Activated naive CD8-positive, alpha-beta T cell treated with anti-CD3 and anti-CD28 coated beads for 36 hours (primary cell): ENCODE results near the gene OR56B1. TPM values are rescaled to one million over a fixed set of nuclear protein-coding genes. Genes with fewer than 3 reads are reported as not detected.
A peak's percentile ranks its signal among the peaks of the same experiment; 100 is the strongest.
"Not testable (repeated sequence)": the region's sequence is repeated elsewhere in the genome, so short reads cannot be mapped to it uniquely, and the experiment has no call there.

Experiments
- DNase-seq: peaks from one replicate; pipeline ENCODE4 v3.0.0; 2021
- H3K27ac Mint-ChIP-seq: one replicate; pipeline ENCODE4 v1.8.0; 2022; ENCODE audit warnings: mild to moderate bottlenecking, moderate library complexity, mixed read lengths
- H3K27me3 Mint-ChIP-seq: one replicate; pipeline ENCODE4 v1.8.0; 2022; ENCODE audit warnings: mild to moderate bottlenecking, mixed read lengths
- H3K36me3 Mint-ChIP-seq: one replicate; pipeline ENCODE4 v1.8.0; 2021; ENCODE audit warnings: mild to moderate bottlenecking, mixed read lengths
- H3K4me1 Mint-ChIP-seq: one replicate; pipeline ENCODE4 v1.8.0; 2021; ENCODE audit warnings: mixed read lengths
- H3K4me3 Mint-ChIP-seq: one replicate; pipeline ENCODE4 v1.8.0; 2022; ENCODE audit warnings: mild to moderate bottlenecking, moderate library complexity, mixed read lengths
- H3K9me3 Mint-ChIP-seq: one replicate; pipeline ENCODE4 v1.8.0; 2022; ENCODE audit warnings: mixed read lengths
- total RNA-seq, 2 experiments: library from RNA; stranded (reverse); gene quantifications; one replicate each; pipeline ENCODE4 v1.2.3, GENCODE V29; 2021

Gene OR56B1
- total RNA-seq, 2 experiments from 2014 or later: 0.10 to 0.16 TPM

DNA sequence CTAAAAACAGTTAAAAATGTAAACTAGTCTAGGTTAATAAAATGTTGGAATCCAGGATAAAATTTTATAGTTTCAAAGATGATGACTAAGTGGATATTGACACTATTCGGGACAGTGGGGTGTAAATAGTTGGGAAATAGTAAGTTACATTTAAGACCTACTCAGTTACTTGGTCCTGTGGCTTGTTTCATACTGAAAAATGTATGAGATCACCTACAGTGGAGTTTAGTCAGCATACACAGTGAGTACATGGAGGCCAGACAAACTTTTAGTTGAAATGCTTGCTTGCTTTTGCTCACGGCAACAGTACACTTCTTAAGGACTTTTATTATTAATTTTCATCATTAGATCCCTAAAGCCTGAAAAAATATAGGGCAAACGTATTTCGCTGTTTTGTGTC lies 30.6 kb upstream of the OR56B1 start:
- Mint-ChIP-seq H3K9me3 (no peaks in the 10 kb centered on the region), H3K4me1 (peaks cover 29% of the 10 kb centered on the region), H3K36me3 (peaks cover 52% of the 10 kb centered on the region), H3K27ac (peak overlapping the region; percentile 42), H3K27me3 (no peaks in the 10 kb centered on the region), H3K4me3 (no peak overlapping the region)
- DNase-seq: no peak

DNA sequence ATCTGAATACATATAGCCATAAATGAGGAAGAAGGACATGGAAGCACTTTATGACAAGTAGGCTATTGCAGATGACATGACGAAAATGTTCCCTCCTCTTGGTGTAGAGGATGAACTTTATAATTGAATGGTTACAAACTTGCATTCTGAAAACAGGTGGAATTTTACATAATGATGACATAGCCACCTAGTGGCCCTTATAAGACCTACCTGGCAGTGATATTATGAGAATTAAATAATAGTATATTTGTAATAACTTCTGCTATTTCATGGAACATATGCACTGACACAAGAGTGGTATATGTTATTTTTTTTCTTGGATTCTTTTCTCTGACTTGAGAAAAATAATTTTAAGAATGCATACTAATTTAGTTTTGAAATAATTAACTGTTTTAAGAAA lies 23.7 kb upstream of the OR56B1 start:
- Mint-ChIP-seq H3K36me3 (peaks cover 24% of the 10 kb centered on the region), H3K27ac (peak overlapping the region; percentile 68), H3K4me3 (no peak overlapping the region)

DNA sequence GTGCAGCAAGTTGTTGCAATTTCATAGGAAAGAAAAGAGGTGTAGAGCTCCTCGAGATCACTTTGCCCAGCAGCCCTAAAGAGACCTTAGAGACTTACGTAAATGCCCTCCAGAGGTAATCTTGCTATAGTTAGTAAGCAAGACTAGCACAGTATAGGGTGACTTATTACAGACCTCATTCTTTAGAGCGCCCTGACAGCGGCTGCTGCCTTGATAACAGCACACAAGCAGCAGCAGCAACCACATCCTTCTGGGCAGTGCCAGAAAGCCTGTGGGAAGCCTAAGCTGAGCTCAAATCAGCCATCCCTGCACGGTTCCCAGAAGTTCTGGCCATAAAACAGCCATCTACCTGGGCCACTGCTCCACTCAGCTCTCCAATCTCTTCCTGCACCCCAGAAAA lies 22.6 kb upstream of the OR56B1 start:
- Mint-ChIP-seq H3K27me3 (no peaks in the 10 kb centered on the region), H3K4me3 (no peak overlapping the region), H3K9me3 (peaks cover 2% of the 10 kb centered on the region), H3K36me3 (peaks cover 17% of the 10 kb centered on the region), H3K4me1 (peaks cover 5% of the 10 kb centered on the region), H3K27ac (no peak overlapping the region)
- no peak for DNase-seq

More for the DNA sequence above, 23.7 kb upstream of the OR56B1 start:
- Mint-ChIP-seq H3K4me1 (peaks cover 5% of the 10 kb centered on the region), H3K27me3 (no peaks in the 10 kb centered on the region), H3K9me3 (peaks cover 2% of the 10 kb centered on the region)
- DNase-seq: no peak

GRCh38 chr11:5716518-5716917 lies 19.7 kb upstream of the OR56B1 start:
- H3K4me1 Mint-ChIP-seq, H3K4me3 Mint-ChIP-seq, H3K27me3 Mint-ChIP-seq, H3K9me3 Mint-ChIP-seq, H3K27ac Mint-ChIP-seq, DNase-seq: not testable (repeated sequence)
- peaks cover 17% of the 10 kb centered on the region for H3K36me3 Mint-ChIP-seq

DNA sequence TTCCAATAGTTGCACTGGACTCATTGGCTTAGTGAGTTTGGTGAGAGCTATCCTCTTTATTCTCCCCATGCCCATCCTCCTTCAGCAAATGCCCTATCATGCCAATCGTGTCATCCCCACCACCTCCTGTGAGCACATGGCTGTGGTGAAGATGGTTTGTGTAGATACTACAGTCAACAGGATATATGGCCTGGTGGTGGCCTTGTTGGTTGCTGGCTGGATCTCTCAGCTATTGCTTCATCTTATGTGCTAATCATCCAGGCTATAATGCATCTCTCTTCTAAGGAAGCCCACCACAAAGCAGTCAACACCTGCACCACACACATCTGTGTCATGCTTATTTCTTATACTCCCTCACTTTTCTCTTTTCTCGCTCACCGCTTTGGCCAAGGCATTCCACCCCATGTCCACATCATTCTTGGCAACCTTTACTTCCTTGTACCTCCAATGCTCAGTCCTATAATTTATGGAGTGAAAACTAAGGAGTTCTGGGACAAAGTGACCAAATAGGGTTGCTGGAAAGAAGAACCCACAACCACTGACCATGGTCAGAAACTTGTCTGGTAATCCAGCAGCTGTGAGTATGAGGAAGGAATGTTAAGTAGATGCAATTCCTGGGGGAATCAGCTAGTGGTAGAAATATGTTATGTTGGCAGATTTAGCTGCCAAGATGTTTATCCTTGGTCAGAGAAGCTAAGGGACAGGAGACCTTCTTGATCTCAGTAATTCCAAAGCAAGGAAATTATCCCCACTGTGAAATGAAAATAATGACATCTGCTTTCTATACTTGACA lies 16.3 kb upstream of the OR56B1 start:
- Mint-ChIP-seq H3K4me3 (no peak overlapping the region), H3K4me1 (no peaks in the 10 kb centered on the region), H3K27me3 (no peaks in the 10 kb centered on the region), H3K9me3 (peaks cover 2% of the 10 kb centered on the region), H3K36me3 (peaks cover 17% of the 10 kb centered on the region), H3K27ac (no peak overlapping the region)
- DNase-seq: no peak

- H3K27me3 Mint-ChIP-seq: no peaks in the 10 kb centered on the region
- H3K36me3 Mint-ChIP-seq: peaks cover 9% of the 10 kb centered on the region
- no peak for DNase-seq
- H3K4me3 Mint-ChIP-seq: no peak overlapping the region
- H3K4me1 Mint-ChIP-seq: no peaks in the 10 kb centered on the region
- H3K9me3 Mint-ChIP-seq: no peaks in the 10 kb centered on the region
- H3K27ac Mint-ChIP-seq: no peak overlapping the region
Observed at GRCh38 chr11:5722622-5723021, 13.6 kb upstream of the OR56B1 start.

DNA sequence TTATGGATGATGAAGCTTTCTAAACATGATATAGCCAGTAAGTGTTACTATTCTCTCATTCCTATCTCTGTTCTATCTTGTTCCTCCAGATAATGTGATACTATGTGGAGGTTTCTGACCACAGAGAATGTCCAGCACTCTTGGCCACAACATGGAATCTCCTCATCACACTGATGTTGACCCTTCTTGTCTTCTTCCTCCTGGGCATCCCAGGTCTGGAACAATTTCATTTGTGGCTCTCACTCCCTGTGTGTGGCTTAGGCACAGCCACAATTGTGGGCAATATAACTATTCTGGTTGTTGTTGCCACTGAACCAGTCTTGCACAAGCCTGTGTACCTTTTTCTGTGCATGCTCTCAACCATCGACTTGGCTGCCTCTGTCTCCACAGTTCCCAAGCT lies 9.9 kb upstream of the OR56B1 start:
- Mint-ChIP-seq H3K27ac (no peak overlapping the region), H3K27me3 (no peaks in the 10 kb centered on the region), H3K36me3 (no peaks in the 10 kb centered on the region)

GRCh38 chr11:5727691-5728090 lies 8.6 kb upstream of the OR56B1 start:
- no peak for DNase-seq
- Mint-ChIP-seq H3K27ac (no peak overlapping the region), H3K36me3 (no peaks in the 10 kb centered on the region), H3K4me3 (no peak overlapping the region), H3K27me3 (no peaks in the 10 kb centered on the region), H3K9me3 (no peaks in the 10 kb centered on the region), H3K4me1 (no peaks in the 10 kb centered on the region)

More for the DNA sequence above, 9.9 kb upstream of the OR56B1 start:
- Mint-ChIP-seq H3K4me3 (no peak overlapping the region), H3K9me3 (no peaks in the 10 kb centered on the region), H3K4me1 (no peaks in the 10 kb centered on the region)
- no peak for DNase-seq

- no peaks in the 10 kb centered on the region for H3K4me1 Mint-ChIP-seq
- no peak overlapping the region for H3K27ac Mint-ChIP-seq
- no peak overlapping the region for H3K4me3 Mint-ChIP-seq
- no peaks in the 10 kb centered on the region for H3K27me3 Mint-ChIP-seq
- no peak for DNase-seq
- peaks cover 21% of the 10 kb centered on the region for H3K36me3 Mint-ChIP-seq
- H3K9me3 Mint-ChIP-seq: peaks cover 13% of the 10 kb centered on the region
Observed at GRCh38 chr11:5737091-5737490, 843 bp downstream of the OR56B1 start.

- no peaks in the 10 kb centered on the region for H3K4me1 Mint-ChIP-seq
- H3K27me3 Mint-ChIP-seq: no peaks in the 10 kb centered on the region
- H3K36me3 Mint-ChIP-seq: peaks cover 23% of the 10 kb centered on the region
- peaks cover 14% of the 10 kb centered on the region for H3K9me3 Mint-ChIP-seq
- no peak for DNase-seq
- no peak overlapping the region for H3K4me3 Mint-ChIP-seq
- H3K27ac Mint-ChIP-seq: no peak overlapping the region
Observed at GRCh38 chr11:5737670-5738392, 1.6 kb downstream of the OR56B1 start.

DNA sequence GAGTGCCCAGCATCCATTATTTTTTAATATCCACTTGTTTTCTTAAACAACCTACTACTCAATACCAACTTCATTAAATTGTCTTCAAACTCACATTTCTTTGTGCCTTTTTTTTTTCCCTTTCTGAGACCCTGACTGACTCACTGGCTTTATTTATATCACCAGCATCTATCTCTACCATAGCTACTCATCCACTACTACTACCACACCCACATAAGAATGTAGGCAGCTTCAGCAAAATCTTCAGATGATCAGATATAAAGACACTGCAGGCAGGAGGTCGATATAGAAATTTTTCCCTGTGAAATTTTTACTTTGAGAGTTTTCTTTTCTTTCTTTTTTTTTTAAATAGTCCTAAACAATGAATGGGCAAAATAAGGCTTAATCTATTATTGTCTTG lies 2.2 kb downstream of the OR56B1 start:
- Mint-ChIP-seq H3K4me3 (no peak overlapping the region), H3K4me1 (no peaks in the 10 kb centered on the region), H3K9me3 (peaks cover 17% of the 10 kb centered on the region), H3K27me3 (no peaks in the 10 kb centered on the region), H3K36me3 (peaks cover 23% of the 10 kb centered on the region), H3K27ac (no peak overlapping the region)
- DNase-seq: no peak

DNA sequence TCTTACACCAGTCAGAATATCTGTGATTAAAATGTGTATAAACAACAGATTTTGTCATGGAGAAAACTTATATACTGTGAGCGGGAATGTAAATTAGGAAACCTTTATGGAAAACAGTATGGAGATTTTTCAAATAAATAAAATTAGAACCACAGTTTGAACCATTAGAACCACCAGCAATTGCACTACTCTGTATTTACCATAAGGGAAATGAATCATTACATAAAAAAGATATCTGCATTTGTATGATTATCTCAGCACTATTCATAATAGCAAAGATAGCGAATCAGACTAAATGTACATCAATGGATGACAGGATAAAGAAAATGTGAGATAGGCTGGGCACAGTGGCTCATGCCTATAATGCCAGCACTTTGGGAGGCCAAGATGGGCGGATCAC lies 10.4 kb downstream of the OR56B1 start:
- H3K27me3 Mint-ChIP-seq: no peaks in the 10 kb centered on the region
- no peak overlapping the region for H3K27ac Mint-ChIP-seq
- H3K9me3 Mint-ChIP-seq: peaks cover 22% of the 10 kb centered on the region
- no peak for DNase-seq
- no peaks in the 10 kb centered on the region for H3K4me1 Mint-ChIP-seq
- H3K36me3 Mint-ChIP-seq: peaks cover 8% of the 10 kb centered on the region
- no peak overlapping the region for H3K4me3 Mint-ChIP-seq

DNA sequence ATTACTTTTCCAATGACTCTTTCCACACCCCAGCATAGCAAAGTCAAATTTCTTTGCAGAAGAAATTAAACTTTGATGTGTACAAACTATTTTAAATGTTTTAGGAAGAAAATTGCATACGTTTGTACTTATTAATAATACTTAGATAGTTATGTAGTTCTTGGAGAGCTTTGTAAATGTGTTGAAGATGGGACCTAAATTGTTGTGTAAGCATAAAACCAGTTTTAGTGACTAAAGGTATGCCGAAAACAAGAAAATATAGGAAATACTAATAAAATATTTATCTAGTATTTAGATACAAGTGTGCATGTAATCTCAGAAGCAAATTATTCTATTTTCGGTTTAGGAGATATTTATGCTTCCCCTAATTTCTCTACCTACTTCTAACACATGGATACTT lies 13.6 kb downstream of the OR56B1 start:
- H3K9me3 Mint-ChIP-seq: peaks cover 8% of the 10 kb centered on the region
- no peak for DNase-seq
- no peak overlapping the region for H3K27ac Mint-ChIP-seq
- no peaks in the 10 kb centered on the region for H3K36me3 Mint-ChIP-seq
- H3K4me3 Mint-ChIP-seq: no peak overlapping the region
- H3K4me1 Mint-ChIP-seq: no peaks in the 10 kb centered on the region
- no peaks in the 10 kb centered on the region for H3K27me3 Mint-ChIP-seq

DNA sequence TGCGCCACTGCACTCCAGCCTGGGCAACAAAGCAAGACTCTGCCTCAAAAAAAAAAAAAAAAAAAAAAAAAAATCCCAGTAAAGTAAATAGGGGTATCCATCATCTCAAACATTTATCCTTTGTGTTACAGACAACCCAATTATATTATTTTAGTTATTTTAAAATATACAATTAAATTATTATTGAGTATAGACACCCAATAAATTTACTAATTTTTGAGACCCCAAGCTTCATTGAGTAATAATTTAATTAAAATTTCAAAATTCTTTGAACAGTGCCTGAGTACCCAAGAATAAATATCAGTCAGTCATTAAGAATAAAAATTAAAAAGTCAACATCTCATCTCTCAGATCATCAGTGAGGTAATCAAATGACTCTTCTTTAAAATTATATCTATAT lies 17.7 kb downstream of the OR56B1 start, which contains the start of gene OR52N4:
TSS of gene OR52N4 (plus strand) at position 301 of the 400 bp plus-strand sequence. CDS start 498 bp downstream, outside the sequence.
- Mint-ChIP-seq H3K27ac (no peak within 1 kb of the TSS), H3K9me3 (no peaks in the 10 kb centered on the region), H3K4me1 (no peaks in the 10 kb centered on the region), H3K36me3 (no peaks in the 10 kb centered on the region), H3K27me3 (peaks cover 3% of the 10 kb centered on the region), H3K4me3 (no peak within 1 kb of the TSS)
- DNase-seq: no peak

GRCh38 chr11:5767056-5767455 lies 30.8 kb downstream of the OR56B1 start:
- Mint-ChIP-seq H3K4me1 (no peaks in the 10 kb centered on the region), H3K9me3 (no peaks in the 10 kb centered on the region), H3K4me3 (no peak overlapping the region), H3K27ac (no peak overlapping the region), H3K27me3 (no peaks in the 10 kb centered on the region), H3K36me3 (no peaks in the 10 kb centered on the region)
- DNase-seq: no peak

DNA sequence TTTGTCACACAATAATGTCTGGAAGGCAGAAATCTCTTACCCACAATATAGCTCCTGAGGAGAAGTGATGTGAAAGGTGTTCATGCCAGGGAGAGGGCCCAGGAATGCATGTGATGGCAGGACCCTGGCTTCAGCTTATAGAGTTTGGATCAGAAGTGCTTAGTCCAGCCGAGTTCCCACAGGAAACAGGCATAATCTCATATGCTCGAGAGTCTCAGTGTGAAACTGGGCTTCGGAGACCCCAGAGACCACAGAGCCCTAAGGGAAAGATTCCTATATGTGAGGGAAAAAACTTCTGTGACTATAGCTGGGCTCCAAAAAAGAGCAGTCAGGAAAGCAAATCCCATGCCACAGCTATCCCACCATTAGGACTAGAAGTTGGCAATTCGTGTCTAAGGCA lies 47.0 kb downstream of the OR56B1 start, which contains the start of gene OR52N5:
TSS of gene OR52N5 (minus strand) at position 101 of the 400 bp plus-strand sequence. CDS start 4,721 bp downstream, outside the sequence.
- peaks cover 2% of the 10 kb centered on the region for H3K27me3 Mint-ChIP-seq
- no peak for DNase-seq
- H3K27ac Mint-ChIP-seq: no peak within 1 kb of the TSS
- H3K9me3 Mint-ChIP-seq: no peaks in the 10 kb centered on the region
- H3K4me1 Mint-ChIP-seq: peaks cover 6% of the 10 kb centered on the region
- no peak within 1 kb of the TSS for H3K4me3 Mint-ChIP-seq
- no peaks in the 10 kb centered on the region for H3K36me3 Mint-ChIP-seq
